HepG2 (cell line): ENCODE results near the gene URI1. TPM values are rescaled to one million over a fixed set of nuclear protein-coding genes. Genes with fewer than 3 reads are reported as not detected.

Experiments used
- ATAC-seq: fragments of 200-7000 bp; cut with Tn5 transposase; 3 replicates; pipeline ENCODE4 v1.9.1; 2020; ENCODE audit warnings: mild to moderate bottlenecking, moderate library complexity
- BruUV-seq: library from RNA; stranded (reverse); fragments of 400-500 nt; replicated peaks from 2 replicates; lab custom pipeline; 2021; lab: Mats Ljungman, UMichigan
- CTCF ChIA-PET: fragments of 300-600 bp; formaldehyde crosslinking; extraction: SDS; loops from one replicate; lab custom pipeline; 2021; ENCODE audit warnings: low total read pairs, inconsistent platforms, low intra/inter-chr PET ratio; lab: Yijun Ruan, JAX
- POLR2A ChIA-PET: fragments of 350-600 bp; sonication (Branson Sonifier 250); formaldehyde crosslinking; loops from one replicate; lab custom pipeline; 2020; ENCODE audit warnings: antibody characterized with exemption, inconsistent platforms; lab: Yijun Ruan, JAX
- DNase-seq: peaks from one replicate; pipeline ENCODE4 v3.0.0-alpha.2; 2015; ENCODE audit warnings: low spot score
- FAIRE-seq: peaks from 3 replicates; lab custom pipeline; 2011; peaks lifted over from hg19 to GRCh38; lab: Jason Lieb, UNC
- H2AFZ ChIP-seq: one replicate; pipeline ENCODE4 v1.6.1; 2011; ENCODE audit warnings: low read length, inconsistent platforms
- H3K27ac ChIP-seq: fragments of 300-600 bp; 3 replicates; pipeline ENCODE4 v1.8.0; 2011; ENCODE audit warnings: mixed run types, mild to moderate bottlenecking, mixed read lengths, low read length, inconsistent platforms; ENCODE audit not compliant: insufficient read depth; ENCODE audit errors: extremely low read length
- H3K27me3 ChIP-seq, 2 experiments: fragments of 200-600 bp in 1 of 2; 2 replicates in 1 of 2; 3 replicates in 1 of 2; pipeline versions ENCODE4 v1.6.0 to v1.8.0; 2011; ENCODE audit warnings: low read length in 2 of 2, mild to moderate bottlenecking in 2 of 2, moderate library complexity in 2 of 2, inconsistent platforms in 1 of 2; ENCODE audit not compliant: insufficient read depth in 2 of 2, control insufficient read depth in 1 of 2
- H3K36me3 ChIP-seq, 2 experiments: fragments of 200-600 bp in 1 of 2; replicated peaks in 1 of 2; 2 replicates in 1 of 2; 3 replicates in 1 of 2; pipeline versions ENCODE4 v1.5.1 to v1.8.0; 2011; ENCODE audit warnings: low read length in 2 of 2, inconsistent platforms in 1 of 2; ENCODE audit not compliant: insufficient read depth in 2 of 2, control insufficient read depth in 1 of 2
- H3K4me1 ChIP-seq: 2 replicates; pipeline ENCODE4 v1.5.1; 2012; ENCODE audit warnings: low read length, inconsistent platforms; ENCODE audit not compliant: insufficient read depth
- H3K4me2 ChIP-seq: 2 replicates; pipeline ENCODE4 v1.6.0; 2011; ENCODE audit warnings: low read depth, low read length, inconsistent platforms
- H3K4me3 ChIP-seq, 3 experiments: fragments of 200-600 bp in 1 of 3; sonication (generic), shearing (Covaris generic) in 1 of 3; replicated peaks in 1 of 3; 2 replicates each; pipeline ENCODE4 v1.5.1; 2011 to 2016; ENCODE audit warnings: low read length in 3 of 3, inconsistent platforms in 2 of 3, low read depth in 2 of 3, mild to moderate bottlenecking in 2 of 3, control low read depth in 1 of 3, mixed read lengths in 1 of 3; ENCODE audit not compliant: insufficient read depth in 1 of 3
- H3K79me2 ChIP-seq: one replicate; pipeline ENCODE4 v1.6.1; 2011; ENCODE audit warnings: low read length, inconsistent platforms; ENCODE audit not compliant: insufficient read depth
- H3K9ac ChIP-seq: 2 replicates; pipeline ENCODE4 v1.6.0; 2011; ENCODE audit warnings: mild to moderate bottlenecking, low read depth, low read length, inconsistent platforms; ENCODE audit not compliant: insufficient read depth
- H3K9me3 ChIP-seq: 2 replicates; pipeline ENCODE4 v1.5.1; 2012; ENCODE audit warnings: mild to moderate bottlenecking, low read length
- H4K20me1 ChIP-seq: 2 replicates; pipeline ENCODE4 v1.6.0; 2011; ENCODE audit warnings: inconsistent platforms, mild to moderate bottlenecking, low read length, moderate library complexity; ENCODE audit not compliant: insufficient read depth
- AGO2 ChIP-seq: fragments of 200-400 bp; formaldehyde crosslinking; optimal IDR thresholded peaks from 2 replicates; pipeline ENCODE3; 2017; ENCODE audit warnings: mild to moderate bottlenecking, low read depth, low read length, moderate library complexity
- ARNT ChIP-seq: fragments of 450-650 bp; IDR thresholded peaks from 2 replicates; pipeline ENCODE4 v1.6.1; 2017
- CHD4 ChIP-seq: fragments of 200-600 bp; sonication (generic); IDR thresholded peaks from 2 replicates; pipeline ENCODE4 v1.7.0; 2017; ENCODE audit warnings: mild to moderate bottlenecking, low read length, borderline replicate concordance
- ESRRA ChIP-seq: sonication (generic); formaldehyde crosslinking; IDR thresholded peaks from 2 replicates; pipeline ENCODE4 v1.5.1; 2020; ENCODE audit warnings: mild to moderate bottlenecking, low read depth, missing genetic modification reagents
- GATAD2A ChIP-seq: IDR thresholded peaks from 2 replicates; pipeline ENCODE4 v1.6.1; 2016
- MEIS1 ChIP-seq: sonication (generic); formaldehyde crosslinking; IDR thresholded peaks from 2 replicates; pipeline ENCODE4 v1.9.0; 2021; ENCODE audit warnings: mild to moderate bottlenecking, missing genetic modification reagents, moderate library complexity, borderline replicate concordance
- MIER3 ChIP-seq: IDR thresholded peaks from 2 replicates; pipeline ENCODE4 v1.6.1; 2016; ENCODE audit warnings: missing compliant biosample characterization, borderline replicate concordance
- RAD21 ChIP-seq: fragments of 450-650 bp; formaldehyde crosslinking; IDR thresholded peaks from 2 replicates; pipeline ENCODE4 v1.5.0; 2020; ENCODE audit warnings: mild to moderate bottlenecking
- SKI ChIP-seq: fragments of 450-650 bp; IDR thresholded peaks from one replicate; pipeline ENCODE4 v1.6.1; 2018; ENCODE audit warnings: mild to moderate bottlenecking; ENCODE audit not compliant: partially characterized antibody
- ZNF317 ChIP-seq: sonication (generic); formaldehyde crosslinking; IDR thresholded peaks from 2 replicates; pipeline ENCODE4 v1.5.0; 2020; ENCODE audit warnings: mild to moderate bottlenecking, missing genetic modification reagents
- ZNF350 ChIP-seq: sonication (generic); formaldehyde crosslinking; IDR thresholded peaks from 2 replicates; pipeline ENCODE4 v1.4.0; 2020; ENCODE audit warnings: mild to moderate bottlenecking, low read depth, missing genetic modification reagents, borderline replicate concordance
- ZNF567 ChIP-seq: sonication (generic); formaldehyde crosslinking; IDR thresholded peaks from 2 replicates; pipeline ENCODE4 v1.8.1; 2023; ENCODE audit warnings: mild to moderate bottlenecking, missing genetic modification reagents, borderline replicate concordance
- WGBS: methylation state at CpG from one replicate; pipeline ENCODE4 v1.1.6; 2017; ENCODE audit warnings: low lambda C conversion rate; 5-methylcytosine and 5-hydroxymethylcytosine counted together
- in situ Hi-C: cut with HindIII; loops from 2 replicates; pipeline ENCODE4 v1.10.0; 2017; ENCODE audit warnings: low pct_unique_long_range_greater_than_20kb; ENCODE audit not compliant: extremely low pct_ligation_motif_present
- intact Hi-C: fragments of 100-400 bp; cut with micrococcal nuclease; formaldehyde crosslinking; loops from one replicate; pipeline ENCODE4 v1.10.0; 2022; ENCODE audit not compliant: unreplicated experiment
- polyA plus RNA-seq, 8 experiments: library from polyadenylated mRNA; depleted of rRNA in 3 of 8; stranded (reverse) in 7 of 8; unstranded in 1 of 8; fragments of >200 nt; fragmentation: Illumina TruSeq in 4 of 8; extraction: Trizol in 4 of 8; gene quantifications; 2 replicates each; pipeline versions ENCODE4 v1.2.1 to v1.2.3, GENCODE V29; 2011 to 2016; ENCODE audit warnings: low read depth in 4 of 8, missing spikeins in 1 of 8, mixed read lengths in 1 of 8; ENCODE audit not compliant: insufficient read depth in 1 of 8
- total RNA-seq, 5 experiments: library from RNA; depleted of rRNA; stranded (reverse); fragments of >200 nt; fragmentation: Illumina TruSeq; extraction: Trizol; gene quantifications; 2 replicates each; pipeline ENCODE4 v1.2.3, GENCODE V29; 2016; ENCODE audit warnings: low read depth in 1 of 5
- TF ChIP-seq, protein P1 (sequence below): sonication (generic); formaldehyde crosslinking; conservative IDR thresholded peaks from 2 replicates; pipeline ENCODE4 v1.8.0; 2022; ENCODE audit warnings: low read depth, missing genetic modification reagents
- TF ChIP-seq, protein P2 (sequence below): sonication (generic); formaldehyde crosslinking; IDR thresholded peaks from 2 replicates; pipeline ENCODE4 v1.8.0; 2022; ENCODE audit warnings: mild to moderate bottlenecking, missing genetic modification reagents, borderline replicate concordance

Gene URI1
- total and polyA plus RNA-seq, 2 of the 13 experiments (the other 11 are each of a cell fraction or from before 2014, with no cell fraction given): 43.6 to 67.9 TPM

- no peak for TF ChIP-seq ARNT
- TF ChIP-seq AGO2: no peak
- no peak for TF ChIP-seq MIER3 (CRISPR knock-in tag)
- TF ChIP-seq ZNF317: no peak
- TF ChIP-seq ZNF350 (CRISPR knock-in tag): no peak
- TF ChIP-seq SKI: no peak
- H3K79me2 ChIP-seq: no peaks in the 10 kb centered on the region
- H3K4me1 ChIP-seq: no peaks in the 10 kb centered on the region
- H3K4me2 ChIP-seq: no peak overlapping the region
- ATAC-seq: no peak
- no peak overlapping the region for H3K9ac ChIP-seq
- H3K9me3 ChIP-seq: no peaks in the 10 kb centered on the region
- no peak overlapping the region for H2AFZ ChIP-seq
- no peaks in the 10 kb centered on the region for H3K27me3 ChIP-seq
- no peak overlapping the region for H3K27ac ChIP-seq
- in situ Hi-C loops (no loop called here), intact Hi-C loops (no loop called here)
- POLR2A ChIA-PET: no interaction called here
- no peak overlapping the region for H3K4me3 ChIP-seq
- CTCF ChIA-PET: no interaction called here
- no peak for FAIRE-seq
- 92% methylated on average over 1 of the region's 1 CpG for WGBS
- no peaks in the 10 kb centered on the region for H4K20me1 ChIP-seq
- no peaks in the 10 kb centered on the region; a peak in 1 of 5 replicates for H3K36me3 ChIP-seq
- no peak for DNase-seq
- no TSS peak for BruUV-seq
Observed at GRCh38 chr19:30026933-30027332, 84.9 kb downstream of the URI1 start.

- no peaks in the 10 kb centered on the region for H3K79me2 ChIP-seq
- no peaks in the 10 kb centered on the region; a peak in 1 of 5 replicates for H3K36me3 ChIP-seq
- no peak for DNase-seq
- no peak overlapping the region for H3K4me2 ChIP-seq
- H3K4me1 ChIP-seq: no peaks in the 10 kb centered on the region
- H3K9me3 ChIP-seq: no peaks in the 10 kb centered on the region
- no peak overlapping the region for H2AFZ ChIP-seq
- ATAC-seq: no peak
- no peak overlapping the region for H3K9ac ChIP-seq
- no peaks in the 10 kb centered on the region for H3K27me3 ChIP-seq
- H3K27ac ChIP-seq: no peak overlapping the region
- H3K4me3 ChIP-seq: no peak overlapping the region
- CTCF ChIA-PET: no interaction called here
- no peak for FAIRE-seq
- BruUV-seq: no TSS peak
- POLR2A ChIA-PET: no interaction called here
- H4K20me1 ChIP-seq: no peaks in the 10 kb centered on the region
- intact Hi-C loops (no loop called here), in situ Hi-C loops (no loop called here)
- WGBS: 91% methylated on average over 2 of the region's 2 CpGs
- TF ChIP-seq MEIS1 (CRISPR knock-in tag): no peak
- TF ChIP-seq ESRRA: no peak
- no peak for TF ChIP-seq GATAD2A (CRISPR knock-in tag)
- TF ChIP-seq RAD21 (CRISPR knock-in tag): no peak
- TF ChIP-seq, protein P1, sequence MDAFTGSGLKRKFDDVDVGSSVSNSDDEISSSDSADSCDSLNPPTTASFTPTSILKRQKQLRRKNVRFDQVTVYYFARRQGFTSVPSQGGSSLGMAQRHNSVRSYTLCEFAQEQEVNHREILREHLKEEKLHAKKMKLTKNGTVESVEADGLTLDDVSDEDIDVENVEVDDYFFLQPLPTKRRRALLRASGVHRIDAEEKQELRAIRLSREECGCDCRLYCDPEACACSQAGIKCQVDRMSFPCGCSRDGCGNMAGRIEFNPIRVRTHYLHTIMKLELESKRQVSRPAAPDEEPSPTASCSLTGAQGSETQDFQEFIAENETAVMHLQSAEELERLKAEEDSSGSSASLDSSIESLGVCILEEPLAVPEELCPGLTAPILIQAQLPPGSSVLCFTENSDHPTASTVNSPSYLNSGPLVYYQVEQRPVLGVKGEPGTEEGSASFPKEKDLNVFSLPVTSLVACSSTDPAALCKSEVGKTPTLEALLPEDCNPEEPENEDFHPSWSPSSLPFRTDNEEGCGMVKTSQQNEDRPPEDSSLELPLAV (CRISPR knock-in tag): no peak
- no peak for TF ChIP-seq ZNF567
- TF ChIP-seq, protein P2, sequence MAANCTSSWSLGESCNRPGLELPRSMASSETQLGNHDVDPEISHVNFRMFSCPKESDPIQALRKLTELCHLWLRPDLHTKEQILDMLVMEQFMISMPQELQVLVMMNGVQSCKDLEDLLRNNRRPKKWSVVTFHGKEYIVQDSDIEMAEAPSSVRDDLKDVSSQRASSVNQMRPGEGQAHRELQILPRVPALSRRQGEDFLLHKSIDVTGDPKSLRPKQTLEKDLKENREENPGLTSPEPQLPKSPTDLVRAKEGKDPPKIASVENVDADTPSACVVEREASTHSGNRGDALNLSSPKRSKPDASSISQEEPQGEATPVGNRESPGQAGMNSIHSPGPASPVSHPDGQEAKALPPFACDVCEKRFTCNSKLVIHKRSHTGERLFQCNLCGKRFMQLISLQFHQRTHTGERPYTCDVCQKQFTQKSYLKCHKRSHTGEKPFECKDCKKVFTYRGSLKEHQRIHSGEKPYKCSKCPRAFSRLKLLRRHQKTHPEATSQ (CRISPR knock-in tag): no peak
- TF ChIP-seq CHD4: no peak
Observed at GRCh38 chr19:30028118-30028991, 86.3 kb downstream of the URI1 start.
